Sigmoid colon (tissue), 4 donors: ENCODE data around the gene RPL12.

ENCODE experiments used
- POLR2A ChIP-seq, 2 donors: fragments of 450-650 bp; IDR thresholded peaks; one replicate each; pipeline ENCODE4 v1.6.1; 2016; ENCODE audit warnings: antibody characterized with exemption in 2 of 2, mild to moderate bottlenecking in 2 of 2, moderate library complexity in 2 of 2
- POLR2AphosphoS5 ChIP-seq, 4 donors: sonication (generic); formaldehyde crosslinking; IDR thresholded peaks; one replicate each; pipeline ENCODE4 v1.6.1; 2017; ENCODE audit warnings: antibody characterized with exemption in 4 of 4
- TF ChIP-seq, protein P1 (sequence below), 4 experiments: fragments of 450-650 bp in 3 of 4; fragments of 200-600 bp in 1 of 4; IDR thresholded peaks; one replicate each; pipeline ENCODE4 v1.5.1; 2016 to 2019; ENCODE audit warnings: antibody characterized with exemption in 4 of 4, mild to moderate bottlenecking in 3 of 4, moderate library complexity in 2 of 4

DNA sequence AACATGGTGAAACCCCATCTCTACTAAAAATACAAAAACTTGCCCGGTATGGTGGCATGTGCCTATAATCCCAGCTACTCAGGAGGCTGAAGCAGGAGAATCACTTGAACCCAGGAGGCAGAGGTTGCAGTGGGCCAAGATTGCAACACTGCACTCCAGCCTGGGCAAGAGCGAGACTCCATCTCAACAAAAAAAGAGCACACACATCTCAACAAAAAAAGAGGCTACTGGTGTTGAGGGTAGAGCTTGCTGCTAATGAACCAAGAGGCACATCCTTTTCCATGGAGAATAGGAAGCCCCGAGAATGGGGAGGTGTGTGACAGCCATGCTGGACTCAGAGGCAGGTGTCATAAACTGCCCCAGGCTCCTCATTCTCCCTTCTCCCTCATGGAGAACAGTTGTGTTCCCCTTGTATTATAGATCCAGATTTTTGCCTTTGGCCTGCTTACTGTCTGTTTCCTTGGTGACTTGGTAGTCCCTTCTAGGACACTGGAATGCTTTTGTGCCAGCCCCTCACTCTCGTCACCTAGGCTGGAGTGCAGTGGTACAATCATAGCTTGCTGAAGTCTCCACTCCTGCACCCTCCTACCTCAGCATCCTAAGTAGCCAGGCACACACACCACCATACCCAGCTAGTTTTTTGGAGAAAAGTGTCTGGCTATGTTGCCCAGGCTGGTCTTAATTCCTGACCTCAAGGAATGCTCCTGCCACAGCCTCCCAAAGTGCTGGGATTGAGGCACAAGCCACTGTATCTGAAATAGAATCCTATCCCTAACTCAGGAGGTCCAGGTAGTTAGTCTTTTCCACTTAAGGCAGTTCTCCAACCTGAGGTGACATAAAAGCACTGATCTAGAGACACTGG lies 5.1 kb downstream of the RPL12 start:
- TF ChIP-seq, protein P1, sequence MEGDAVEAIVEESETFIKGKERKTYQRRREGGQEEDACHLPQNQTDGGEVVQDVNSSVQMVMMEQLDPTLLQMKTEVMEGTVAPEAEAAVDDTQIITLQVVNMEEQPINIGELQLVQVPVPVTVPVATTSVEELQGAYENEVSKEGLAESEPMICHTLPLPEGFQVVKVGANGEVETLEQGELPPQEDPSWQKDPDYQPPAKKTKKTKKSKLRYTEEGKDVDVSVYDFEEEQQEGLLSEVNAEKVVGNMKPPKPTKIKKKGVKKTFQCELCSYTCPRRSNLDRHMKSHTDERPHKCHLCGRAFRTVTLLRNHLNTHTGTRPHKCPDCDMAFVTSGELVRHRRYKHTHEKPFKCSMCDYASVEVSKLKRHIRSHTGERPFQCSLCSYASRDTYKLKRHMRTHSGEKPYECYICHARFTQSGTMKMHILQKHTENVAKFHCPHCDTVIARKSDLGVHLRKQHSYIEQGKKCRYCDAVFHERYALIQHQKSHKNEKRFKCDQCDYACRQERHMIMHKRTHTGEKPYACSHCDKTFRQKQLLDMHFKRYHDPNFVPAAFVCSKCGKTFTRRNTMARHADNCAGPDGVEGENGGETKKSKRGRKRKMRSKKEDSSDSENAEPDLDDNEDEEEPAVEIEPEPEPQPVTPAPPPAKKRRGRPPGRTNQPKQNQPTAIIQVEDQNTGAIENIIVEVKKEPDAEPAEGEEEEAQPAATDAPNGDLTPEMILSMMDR (IDR thresholded peaks at IDR 0.05), result no peak
- no peak for TF ChIP-seq POLR2A (IDR thresholded peaks at IDR 0.05)
- TF ChIP-seq POLR2AphosphoS5 (IDR thresholded peaks at IDR 0.05), result no peak
